NCI-H2171 treated with DMSO at 0.1 percent for 48 hours (cell line): ENCODE measurements around the gene FBXO4.

Source experiments
- DNase-seq: peaks from one replicate; lab custom pipeline; 2025; lab: John Stamatoyannopoulos, UW

Gene FBXO4, protein sequence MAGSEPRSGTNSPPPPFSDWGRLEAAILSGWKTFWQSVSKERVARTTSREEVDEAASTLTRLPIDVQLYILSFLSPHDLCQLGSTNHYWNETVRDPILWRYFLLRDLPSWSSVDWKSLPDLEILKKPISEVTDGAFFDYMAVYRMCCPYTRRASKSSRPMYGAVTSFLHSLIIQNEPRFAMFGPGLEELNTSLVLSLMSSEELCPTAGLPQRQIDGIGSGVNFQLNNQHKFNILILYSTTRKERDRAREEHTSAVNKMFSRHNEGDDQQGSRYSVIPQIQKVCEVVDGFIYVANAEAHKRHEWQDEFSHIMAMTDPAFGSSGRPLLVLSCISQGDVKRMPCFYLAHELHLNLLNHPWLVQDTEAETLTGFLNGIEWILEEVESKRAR

GRCh38 chr5:41924872-41925554 is at the start of gene FBXO4:
Gene FBXO4, plus strand, starts transcription at chr5:41925281. Its CDS starts 29 bp downstream, at chr5:41925310.
- DNase-seq, result peak; percentile 78

DNA sequence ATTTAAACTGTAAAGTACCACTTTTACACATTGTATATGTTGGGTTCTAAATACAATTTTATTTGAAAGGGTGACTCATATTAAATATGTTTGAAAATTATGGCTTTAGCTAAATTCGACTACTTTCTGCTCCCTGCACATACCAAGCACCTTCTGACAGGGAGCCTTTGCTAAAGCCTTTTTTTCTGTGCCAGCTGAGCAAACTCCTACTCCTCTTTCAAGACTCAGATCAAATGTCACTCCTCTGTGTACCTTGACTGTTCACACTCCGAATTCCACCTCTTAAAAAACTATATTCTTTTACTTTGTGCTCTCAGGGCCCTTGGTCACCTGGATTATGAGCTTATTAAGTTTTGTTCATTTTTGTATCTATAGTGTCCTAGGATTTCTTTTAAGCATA is 48.4 kb upstream of the FBXO4 start:
- peak; percentile 54 for DNase-seq

GRCh38 chr5:41877408-41877807 is 47.7 kb upstream of the FBXO4 start:
- DNase-seq, result no peak

DNA sequence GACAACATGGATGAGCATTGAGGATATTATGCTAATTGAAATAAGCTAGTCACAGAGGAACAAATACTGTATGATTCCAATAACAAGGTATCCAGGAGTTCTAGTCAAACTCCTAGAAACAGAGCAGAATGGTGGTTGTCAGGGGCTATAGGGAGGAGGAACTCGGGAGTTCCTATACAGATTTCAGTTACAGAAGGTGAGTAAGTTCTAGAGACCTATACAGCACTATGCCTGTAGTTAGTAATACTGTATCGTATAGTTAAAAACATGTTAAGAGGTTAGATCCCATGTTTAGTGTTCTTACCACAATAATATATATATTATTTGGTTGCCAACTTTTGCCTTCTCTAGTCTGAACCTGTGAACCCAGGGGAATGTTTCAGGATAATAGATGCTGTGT is 46.9 kb upstream of the FBXO4 start:
- DNase-seq, result no peak

- no peak for DNase-seq
Observed at GRCh38 chr5:41878643-41879478, 46.2 kb upstream of the FBXO4 start.

- no peak for DNase-seq
Observed at GRCh38 chr5:41882765-41883164, 42.3 kb upstream of the FBXO4 start.

GRCh38 chr5:41883243-41883642 is 41.8 kb upstream of the FBXO4 start:
- DNase-seq, result no peak

- no peak for DNase-seq
Observed at GRCh38 chr5:41883936-41884335, 41.1 kb upstream of the FBXO4 start.

GRCh38 chr5:41885286-41885685 is 39.8 kb upstream of the FBXO4 start:
- DNase-seq, result no peak

- no peak for DNase-seq
Observed at GRCh38 chr5:41891066-41891707, 33.9 kb upstream of the FBXO4 start.

DNA sequence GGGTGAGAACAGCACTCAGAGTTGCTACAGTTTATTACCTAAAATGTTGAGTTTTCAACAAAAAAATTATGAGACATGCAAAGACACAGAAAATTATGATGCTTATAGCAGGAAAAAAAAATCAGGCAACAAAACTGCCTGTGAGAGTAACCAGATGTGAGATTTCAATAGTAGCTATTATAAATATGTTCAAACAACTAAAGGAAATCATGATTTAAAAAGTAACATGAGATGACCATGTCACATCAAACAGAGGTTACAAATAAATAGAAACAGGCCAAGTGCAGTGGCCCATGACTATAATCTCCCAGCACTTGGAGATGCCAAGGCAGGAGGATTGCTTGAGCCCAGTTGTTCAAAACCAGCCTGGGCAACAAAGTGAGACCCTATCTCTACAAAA is 33.0 kb upstream of the FBXO4 start:
- DNase-seq, result no peak

- no peak for DNase-seq
Observed at GRCh38 chr5:41893074-41893851, 31.8 kb upstream of the FBXO4 start.

DNA sequence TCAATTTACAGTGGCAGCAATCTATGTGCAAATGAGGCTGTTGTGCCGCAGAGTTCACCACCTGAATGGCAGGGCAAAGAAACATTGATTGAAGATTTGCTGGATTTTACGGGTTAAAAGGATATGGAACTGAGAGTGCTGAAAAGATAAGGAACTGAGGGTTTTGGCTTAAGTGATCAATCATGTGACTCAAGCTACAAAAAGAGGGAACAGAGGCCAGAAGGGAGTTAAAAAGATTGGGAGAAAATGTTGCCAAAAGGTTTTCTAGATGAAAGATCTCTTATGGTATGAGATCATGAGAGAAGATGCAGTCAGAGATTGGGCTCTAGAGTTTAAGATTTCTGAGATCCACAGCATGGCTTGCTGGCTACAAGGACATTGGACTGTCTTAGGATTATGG is 28.9 kb upstream of the FBXO4 start:
- DNase-seq, result no peak

GRCh38 chr5:41903382-41903891 is 21.6 kb upstream of the FBXO4 start:
- DNase-seq, result no peak

- DNase-seq, result peak; percentile 100
Observed at GRCh38 chr5:41903892-41904799, 20.9 kb upstream of the FBXO4 start, which contains the start of gene RIMOC1. Gene RIMOC1, plus strand, starts transcription at chr5:41904344. Its CDS starts 24 bp downstream, at chr5:41904368.

GRCh38 chr5:41906151-41906550 is 18.9 kb upstream of the FBXO4 start:
- no peak for DNase-seq

- DNase-seq, result no peak
Observed at GRCh38 chr5:41908374-41909079, 16.6 kb upstream of the FBXO4 start.

DNA sequence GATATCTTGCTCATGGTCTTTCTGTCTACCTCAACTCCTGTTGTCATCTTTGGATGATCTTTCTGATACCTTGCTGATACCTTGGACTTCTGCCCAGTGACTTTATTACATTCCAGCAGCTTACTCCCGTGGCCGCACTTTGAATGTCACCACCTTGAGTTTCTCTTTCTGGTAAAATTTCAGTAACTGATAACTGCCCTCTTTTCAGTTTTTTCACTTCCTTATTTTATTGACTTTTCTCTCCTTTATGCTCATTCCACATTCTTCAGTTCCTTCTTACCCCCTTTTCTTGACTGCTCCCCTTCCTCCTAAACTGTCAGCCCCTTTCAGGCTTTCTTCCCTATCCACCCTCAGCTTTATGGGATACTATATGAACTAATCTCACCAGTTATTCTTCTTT is 7.0 kb upstream of the FBXO4 start:
- no peak for DNase-seq

DNA sequence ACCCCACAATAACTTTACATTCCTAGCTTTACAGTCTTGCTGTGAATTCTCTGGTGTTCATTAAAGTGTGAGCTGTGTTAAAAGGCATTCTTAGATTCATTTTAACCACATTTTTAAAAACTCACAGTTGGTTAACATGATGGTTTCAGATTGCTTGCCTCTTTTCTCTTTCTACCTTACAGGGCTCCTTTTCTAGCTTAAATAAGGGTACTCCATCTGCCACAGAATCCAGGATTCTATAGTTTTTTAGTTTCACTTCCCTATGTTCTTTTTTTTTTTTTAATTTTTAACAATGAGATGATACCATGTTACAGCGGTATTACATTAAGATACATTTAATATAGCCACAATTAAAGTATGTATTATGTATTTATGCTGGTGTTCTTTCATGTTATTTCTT is 3.9 kb upstream of the FBXO4 start:
- no peak for DNase-seq
